GM21447 (cell line): ENCODE measurements around the gene PVALEF.

Experiments used
- ATAC-seq: cut with Tn5 transposase; IDR thresholded peaks from one replicate; pipeline ENCODE4 v1.9.1; 2021; ENCODE audit not compliant: unreplicated experiment

The PVALEF gene

GRCh38 chr17:81128774-81129173 lies 36.5 kb upstream of the PVALEF start:
- ATAC-seq = no peak

GRCh38 chr17:81129289-81129688 lies 36.0 kb upstream of the PVALEF start:
- ATAC-seq = no peak

GRCh38 chr17:81129711-81130367 lies 35.5 kb upstream of the PVALEF start:
- no peak for ATAC-seq

GRCh38 chr17:81130385-81131361 lies 34.6 kb upstream of the PVALEF start:
- no peak for ATAC-seq

- ATAC-seq = no peak
Observed at GRCh38 chr17:81131486-81132196, 33.7 kb upstream of the PVALEF start.

- ATAC-seq = no peak
Observed at GRCh38 chr17:81132197-81132540, 33.1 kb upstream of the PVALEF start.

- ATAC-seq = no peak
Observed at GRCh38 chr17:81132770-81133723, 32.3 kb upstream of the PVALEF start.

- no peak for ATAC-seq
Observed at GRCh38 chr17:81134064-81134781, 31.1 kb upstream of the PVALEF start.

- ATAC-seq = no peak
Observed at GRCh38 chr17:81135505-81136278, 29.6 kb upstream of the PVALEF start.

- no peak for ATAC-seq
Observed at GRCh38 chr17:81136366-81136765, 28.9 kb upstream of the PVALEF start.

GRCh38 chr17:81137248-81137647 lies 28.1 kb upstream of the PVALEF start:
- no peak for ATAC-seq

GRCh38 chr17:81138083-81138482 lies 27.2 kb upstream of the PVALEF start:
- ATAC-seq = no peak

GRCh38 chr17:81138500-81138899 lies 26.8 kb upstream of the PVALEF start:
- no peak for ATAC-seq

GRCh38 chr17:81139428-81139827 lies 25.9 kb upstream of the PVALEF start:
- ATAC-seq = no peak

GRCh38 chr17:81140018-81140417 lies 25.3 kb upstream of the PVALEF start:
- no peak for ATAC-seq

GRCh38 chr17:81140695-81141094 lies 24.6 kb upstream of the PVALEF start:
- ATAC-seq = no peak

GRCh38 chr17:81142301-81143199 lies 22.8 kb upstream of the PVALEF start:
- ATAC-seq = no peak

GRCh38 chr17:81143200-81143527 lies 22.1 kb upstream of the PVALEF start:
- no peak for ATAC-seq
